KG1 (cell line): ENCODE data around the gene TAGLN2.

ENCODE experiments used
- DNase-seq: peaks from one replicate; lab custom pipeline; 2025; lab: John Stamatoyannopoulos, UW

Gene TAGLN2

DNA sequence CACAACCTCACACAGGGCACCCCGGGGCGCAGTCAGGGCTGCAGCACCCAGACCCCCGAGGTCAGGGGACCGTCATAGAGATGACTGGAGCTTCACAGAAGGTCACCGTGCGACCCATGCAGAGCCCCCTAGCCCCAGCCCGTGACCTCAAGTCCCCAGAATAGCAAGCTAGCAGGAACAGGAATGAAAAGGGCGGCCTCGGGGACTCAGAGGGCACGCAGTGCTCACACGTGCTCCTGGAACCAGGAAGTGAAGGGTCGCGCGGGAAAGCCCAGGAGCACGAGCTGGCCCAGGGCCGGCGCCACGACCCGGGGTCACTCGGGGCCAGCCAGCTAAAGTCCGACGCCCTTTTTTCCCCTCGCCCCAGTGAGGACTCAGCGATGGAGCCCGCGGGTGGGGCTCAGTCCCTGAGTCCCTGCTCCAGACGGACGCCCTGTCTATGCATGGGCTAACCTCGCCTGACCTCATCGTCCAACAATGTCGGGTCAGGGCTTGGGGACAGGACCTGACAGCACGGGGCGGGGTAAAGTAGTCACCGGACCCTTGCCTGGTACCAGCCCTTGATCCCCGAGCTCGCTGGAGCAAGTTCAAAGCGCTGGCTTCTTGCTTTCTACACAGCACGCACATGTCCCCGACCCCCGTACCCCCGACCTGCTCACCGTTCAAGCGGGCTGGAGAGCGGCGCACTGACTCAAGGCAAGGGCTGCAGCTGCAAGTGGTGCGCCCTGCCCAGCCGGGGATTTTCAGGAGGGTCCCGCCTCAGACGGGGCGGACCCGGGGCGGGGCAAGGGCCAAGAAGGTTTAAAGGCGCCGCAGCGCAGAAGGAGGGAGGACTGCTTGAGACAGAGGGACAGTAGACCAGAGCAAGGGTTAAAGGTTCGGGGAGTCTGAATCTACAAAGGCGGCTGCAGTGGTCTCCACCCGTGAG, at the start of gene TAGLN2:
Gene TAGLN2, minus strand, starts transcription at position 717 of the 928 bp plus-strand sequence. CDS start 4,998 bp downstream, outside the sequence.
- DNase-seq = peak; percentile 69

DNA sequence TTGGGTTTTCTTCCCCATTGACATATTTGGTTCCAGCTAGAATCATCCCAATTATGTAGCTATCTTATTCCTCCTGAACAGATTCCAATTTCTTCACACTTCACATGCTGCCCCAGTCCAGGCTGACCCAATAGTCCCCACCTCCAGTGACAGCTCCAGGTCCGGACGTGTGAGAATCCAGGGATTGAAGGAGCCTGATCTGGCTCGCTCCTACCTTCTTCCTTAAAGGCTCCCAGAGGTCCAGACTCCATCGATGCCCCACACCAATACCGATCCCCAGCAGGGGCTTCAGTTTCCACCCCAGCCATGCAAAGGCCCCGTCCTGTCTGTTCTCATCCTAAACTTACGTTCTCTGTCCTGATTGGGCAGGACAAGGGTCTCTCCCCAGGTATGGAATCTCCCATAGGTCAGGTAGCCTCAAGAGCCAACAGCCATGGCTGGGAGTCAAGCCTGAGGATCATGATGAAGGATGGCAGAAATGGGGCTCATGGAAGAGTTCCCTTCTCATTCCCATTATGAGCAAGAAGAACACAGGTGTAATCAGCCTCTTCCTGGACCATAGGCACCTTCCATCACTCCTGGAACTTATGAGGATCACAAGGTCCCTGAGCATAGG, 49.2 kb upstream of the TAGLN2 start:
- DNase-seq = no peak

DNA sequence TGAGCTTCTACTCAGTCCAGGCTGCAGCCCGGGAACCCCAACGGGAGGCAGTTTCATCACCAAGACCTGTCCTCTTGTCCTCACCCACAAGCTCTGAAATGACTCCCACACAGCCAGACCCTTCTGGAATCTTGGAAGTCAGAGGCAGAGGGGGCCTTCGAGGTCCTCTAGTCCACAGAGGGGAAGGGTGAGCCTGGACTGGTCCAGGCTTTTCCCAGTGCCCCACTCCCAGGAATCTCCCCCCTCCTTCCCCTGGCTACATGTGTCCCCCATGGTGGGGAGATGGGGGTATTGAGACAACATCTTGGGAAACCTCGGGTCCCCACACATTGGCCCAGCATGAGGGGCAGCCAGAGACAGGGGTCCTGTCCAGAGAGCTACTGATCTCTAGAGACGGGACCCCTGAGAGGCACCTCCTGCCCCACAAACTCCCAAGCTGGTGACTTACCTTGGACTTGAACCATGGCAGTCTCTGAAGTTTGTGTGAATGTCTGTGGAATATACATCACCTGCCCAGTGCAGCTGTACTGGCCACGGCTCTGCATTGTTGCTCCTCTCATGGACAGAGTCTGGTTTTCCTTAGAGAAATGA, 48.1 kb upstream of the TAGLN2 start:
- no peak for DNase-seq

DNA sequence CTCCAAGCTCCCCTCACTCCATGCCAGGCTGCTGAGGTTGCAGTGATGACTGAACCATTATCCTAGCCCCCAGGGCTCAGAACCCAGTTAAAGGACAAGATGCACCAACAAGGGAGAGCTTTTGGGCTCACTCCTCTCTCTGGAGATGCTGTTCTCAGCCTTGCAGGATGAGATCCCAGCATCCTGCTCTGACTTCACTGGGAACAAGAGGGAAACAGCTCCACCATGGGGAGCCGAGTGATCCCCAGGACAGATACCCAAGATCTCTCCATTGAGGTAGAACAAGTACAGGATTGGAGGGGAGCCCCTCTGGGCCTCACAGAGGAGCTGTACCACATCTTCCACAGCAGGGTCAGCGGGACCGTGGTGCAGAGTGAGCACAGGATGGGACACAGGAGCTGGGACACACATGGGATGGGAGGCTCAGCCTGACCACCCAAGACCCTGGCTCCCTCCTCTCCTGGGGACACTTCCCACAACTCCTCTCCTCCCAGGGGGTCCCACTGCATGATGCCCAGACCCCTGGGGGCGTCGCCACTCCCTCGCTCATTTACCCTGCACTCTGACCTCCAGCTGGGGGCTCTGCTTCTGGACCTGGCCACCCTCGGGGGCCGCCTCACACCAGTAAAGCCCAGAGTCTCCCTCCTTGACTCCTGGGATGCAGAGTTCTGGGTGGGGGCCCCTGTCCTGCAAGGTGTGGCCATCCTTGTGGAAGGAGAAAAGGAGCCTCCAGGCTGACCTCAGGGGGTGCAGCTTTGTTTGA, 47.3 kb upstream of the TAGLN2 start:
- no peak for DNase-seq

DNA sequence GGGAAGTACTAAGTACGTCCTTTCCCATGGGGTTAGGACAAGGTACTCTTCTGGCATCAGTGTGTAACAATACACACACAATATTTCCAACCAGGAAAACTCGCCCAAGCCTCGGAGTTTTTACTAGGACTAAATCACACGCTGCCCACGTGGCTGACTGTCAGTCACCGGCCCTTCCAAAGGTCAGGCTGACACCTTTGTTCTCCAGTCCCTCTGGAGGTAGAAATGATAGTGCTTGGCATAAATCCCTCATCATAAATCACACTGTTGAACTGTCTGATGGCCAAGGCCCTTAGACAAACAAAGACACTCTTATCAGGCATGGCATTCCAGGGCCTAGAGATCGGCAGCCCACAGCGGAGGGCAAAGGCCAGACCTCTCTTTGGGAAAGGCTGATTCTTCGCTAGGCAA, 45.6 kb upstream of the TAGLN2 start:
- DNase-seq = no peak

DNA sequence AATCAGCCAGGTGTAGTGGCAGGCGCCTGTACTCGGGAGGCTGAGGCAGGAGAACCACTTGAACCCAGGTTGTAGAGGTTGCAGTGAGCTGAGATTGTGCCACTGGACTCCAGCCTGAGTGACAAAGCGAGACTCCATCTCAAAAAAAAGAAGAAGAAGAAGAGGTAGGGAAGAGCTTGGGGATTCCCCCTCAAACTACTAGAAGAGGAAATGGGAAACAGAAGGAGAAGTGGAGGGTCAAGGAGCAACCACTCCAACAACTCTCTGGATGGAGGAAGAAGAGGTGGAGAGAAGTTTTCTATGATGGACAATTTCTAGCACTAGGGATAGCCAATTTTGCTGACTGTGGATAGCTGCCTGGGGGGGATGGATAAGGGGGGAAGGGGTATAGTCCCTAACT, 43.6 kb upstream of the TAGLN2 start:
- no peak for DNase-seq

DNA sequence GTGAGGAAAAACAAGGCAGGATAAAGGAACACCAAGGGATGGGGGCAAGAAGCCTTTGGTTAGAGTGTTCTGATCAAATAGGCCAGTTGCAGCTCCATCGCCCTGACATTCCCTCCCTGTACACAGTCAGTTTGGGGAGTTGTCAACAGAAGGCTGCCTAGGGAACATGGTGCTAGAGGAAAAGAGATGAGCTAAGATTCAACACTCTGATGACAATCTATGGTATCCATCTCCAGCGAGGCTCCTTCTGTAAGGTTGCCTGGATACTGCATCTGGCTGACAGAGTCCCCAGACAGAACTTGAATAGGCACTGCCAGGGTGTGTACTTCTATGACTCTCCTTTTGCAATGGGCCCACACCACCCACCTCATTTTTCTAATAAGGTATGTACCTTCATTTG, 40.0 kb upstream of the TAGLN2 start:
- DNase-seq = no peak

DNA sequence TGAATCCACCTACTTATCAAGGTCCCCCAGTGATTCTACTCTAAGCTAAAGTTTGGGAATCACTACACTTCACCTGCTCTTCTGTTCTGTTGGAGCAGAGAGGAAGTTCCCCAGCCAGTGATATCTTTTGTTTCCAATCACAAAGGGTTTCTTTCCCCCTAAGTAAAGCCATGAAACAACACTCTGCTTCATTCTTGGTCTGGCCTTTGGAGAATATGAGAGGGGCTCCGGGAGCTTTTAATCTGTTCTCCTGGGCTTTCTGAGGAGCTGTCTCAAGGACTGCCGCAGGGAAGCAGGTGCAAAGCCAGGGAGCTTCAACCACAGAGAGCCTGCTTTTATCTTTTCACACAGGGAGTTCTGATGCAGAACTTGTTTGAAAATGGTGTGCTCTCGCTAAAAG, 38.8 kb upstream of the TAGLN2 start:
- DNase-seq = no peak

DNA sequence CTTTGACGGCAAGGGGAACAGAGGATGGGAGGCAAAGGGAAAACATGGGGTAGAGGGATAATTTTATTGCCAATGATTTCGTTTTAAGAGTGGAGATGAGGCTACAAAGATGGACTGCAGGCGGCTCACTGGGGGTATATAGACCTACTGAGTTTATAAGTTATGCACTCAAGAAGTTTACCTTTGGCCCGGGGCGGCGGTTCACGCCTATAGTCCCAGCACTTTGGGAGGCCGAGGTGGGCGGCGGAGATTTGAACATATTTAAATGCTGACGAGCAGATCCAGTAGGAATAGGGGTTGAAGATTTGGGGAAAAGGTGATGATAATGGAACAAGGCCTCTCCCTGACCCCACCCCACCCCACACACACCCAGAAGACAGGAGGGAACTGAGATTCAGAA, 36.9 kb upstream of the TAGLN2 start:
- DNase-seq = no peak

DNA sequence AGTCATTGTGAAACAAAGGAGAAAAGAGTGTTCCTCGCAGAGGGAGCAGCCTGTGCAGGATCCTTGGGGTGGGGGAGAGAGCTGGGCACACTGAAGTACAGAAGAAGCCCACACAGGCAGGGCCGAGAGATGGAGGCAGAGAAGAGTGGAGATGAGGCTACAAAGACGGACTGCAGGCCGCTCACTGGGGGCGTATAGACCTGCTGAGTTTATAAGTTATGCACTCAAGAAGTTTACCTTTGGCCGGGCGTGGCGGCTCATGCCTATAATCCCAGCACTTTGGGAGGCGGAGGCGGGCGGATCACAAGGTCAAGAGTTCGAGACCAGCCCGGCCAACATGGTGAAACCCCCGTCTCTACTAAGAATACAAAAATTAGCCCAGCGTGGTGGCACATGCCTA, 36.3 kb upstream of the TAGLN2 start:
- DNase-seq = no peak

DNA sequence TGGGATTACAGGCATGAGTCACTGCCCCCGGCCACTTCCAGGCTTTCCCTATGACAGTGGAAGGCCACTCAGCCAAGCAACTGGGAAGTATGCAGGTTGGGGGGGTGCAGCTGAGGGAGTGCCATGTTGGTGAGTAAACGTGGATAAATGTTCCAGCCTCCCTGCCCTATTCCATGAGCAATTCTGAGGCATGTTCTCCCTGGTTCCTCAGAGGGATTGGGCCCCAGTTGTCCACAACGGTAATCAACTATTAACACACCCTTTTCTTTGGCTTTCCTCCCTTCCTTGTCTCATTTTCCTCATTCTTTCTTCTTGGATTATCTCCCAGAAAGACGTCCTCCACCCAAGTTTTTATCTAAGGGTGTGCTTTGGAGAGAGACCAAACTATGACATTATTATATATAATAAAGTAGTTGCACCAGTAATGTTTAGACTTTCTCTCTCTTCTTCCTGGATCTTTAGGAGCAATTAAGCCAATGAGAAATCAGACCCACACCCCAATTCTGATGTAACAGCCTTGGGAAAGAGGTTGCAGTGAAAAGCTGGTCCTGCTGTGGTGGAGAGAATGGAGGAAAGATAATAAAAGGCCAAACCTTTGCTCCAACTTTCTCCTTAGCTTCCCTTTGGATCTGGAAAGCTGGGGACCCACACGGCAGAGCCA, 35.5 kb upstream of the TAGLN2 start:
- no peak for DNase-seq

DNA sequence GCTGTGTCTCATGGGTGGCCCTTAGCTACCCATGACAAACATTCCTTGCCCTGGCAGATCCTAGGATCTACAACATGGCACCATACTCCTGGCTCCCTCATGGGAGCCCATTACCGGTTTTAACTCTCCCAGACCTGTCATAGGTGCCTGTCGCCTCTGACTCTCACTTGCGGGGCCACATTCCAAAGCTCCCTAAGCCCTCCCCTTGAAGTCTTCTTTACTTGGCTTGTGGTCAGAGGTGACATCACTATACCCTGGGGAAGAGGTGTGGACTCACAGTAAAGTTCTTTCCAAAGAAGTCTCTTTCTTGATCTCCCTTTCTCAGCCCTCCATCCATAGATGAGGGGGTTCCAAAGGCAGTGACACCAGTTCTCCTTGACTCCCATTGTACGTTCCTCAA, 34.1 kb upstream of the TAGLN2 start:
- DNase-seq = no peak

DNA sequence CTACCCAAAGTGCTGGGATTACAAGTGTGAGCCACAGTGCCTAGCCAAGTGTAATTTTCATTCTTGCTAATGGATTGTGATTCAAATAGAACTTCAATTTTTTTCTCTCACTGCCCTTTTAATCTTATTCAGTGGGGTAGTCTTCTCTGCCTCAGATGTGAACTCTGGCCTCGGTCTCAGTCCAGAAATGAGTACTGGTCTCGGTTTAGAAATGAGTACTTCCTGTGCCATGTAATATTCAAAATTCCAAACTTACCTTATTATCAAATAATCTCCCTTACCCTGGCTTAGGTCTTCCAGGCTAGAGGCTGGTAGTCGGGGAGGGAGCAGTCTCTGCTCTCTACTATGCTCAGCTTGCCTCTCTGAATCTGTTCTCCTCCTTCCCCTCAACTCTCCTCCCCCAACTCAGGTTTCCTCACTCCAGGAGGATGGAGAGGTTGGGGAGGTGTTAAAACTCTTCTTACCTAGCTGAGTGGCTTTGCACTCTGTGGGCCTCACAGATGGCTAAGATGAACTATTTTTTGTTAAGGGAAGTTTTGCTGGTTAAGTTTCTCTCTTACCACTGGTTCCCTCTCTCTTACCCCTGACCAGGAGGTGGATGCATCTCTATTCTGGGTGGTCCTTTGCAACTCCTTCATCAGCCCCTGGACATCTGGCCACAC, 33.5 kb upstream of the TAGLN2 start:
- no peak for DNase-seq

DNA sequence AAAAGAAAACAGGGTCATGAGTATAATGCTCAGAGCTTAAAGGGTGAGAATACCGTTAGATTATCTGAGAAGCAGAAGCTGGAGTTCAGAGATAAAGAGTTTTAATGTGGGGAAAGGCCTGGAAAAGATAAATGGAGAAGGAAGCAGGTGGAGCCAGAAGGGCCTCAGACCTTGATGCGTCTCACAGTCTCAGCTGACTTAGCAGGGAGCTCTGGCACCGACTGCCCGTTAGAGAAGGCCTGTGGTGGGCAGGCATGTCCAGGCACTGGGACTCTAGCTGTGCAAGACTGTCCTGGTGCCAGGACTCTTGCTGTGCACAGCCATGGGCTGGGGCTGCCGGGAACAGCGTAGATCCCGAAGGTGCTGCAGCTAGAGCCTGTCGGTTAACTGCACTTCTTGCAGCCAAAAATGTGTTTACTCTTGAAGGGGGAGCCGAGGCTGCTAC, 32.5 kb upstream of the TAGLN2 start:
- DNase-seq = no peak

DNA sequence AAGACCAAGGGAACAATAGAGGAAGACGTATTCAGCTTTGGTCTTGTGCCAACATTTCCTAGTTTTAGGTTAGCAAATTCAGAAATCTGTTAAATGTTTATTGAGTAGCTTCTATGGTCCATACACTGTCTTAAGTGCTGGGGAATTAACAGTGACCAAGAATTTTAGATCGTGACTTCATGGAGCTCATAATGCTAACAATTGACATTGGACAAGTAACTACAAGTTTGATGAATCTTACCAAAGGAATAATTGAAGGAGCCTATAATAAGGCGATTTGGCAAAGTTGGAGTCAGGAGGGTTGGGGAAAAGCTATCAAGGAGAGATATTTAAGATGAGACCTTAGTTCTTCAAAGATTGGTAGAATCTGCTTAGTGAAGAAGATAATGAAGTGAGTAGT, 30.1 kb upstream of the TAGLN2 start:
- DNase-seq = no peak

DNA sequence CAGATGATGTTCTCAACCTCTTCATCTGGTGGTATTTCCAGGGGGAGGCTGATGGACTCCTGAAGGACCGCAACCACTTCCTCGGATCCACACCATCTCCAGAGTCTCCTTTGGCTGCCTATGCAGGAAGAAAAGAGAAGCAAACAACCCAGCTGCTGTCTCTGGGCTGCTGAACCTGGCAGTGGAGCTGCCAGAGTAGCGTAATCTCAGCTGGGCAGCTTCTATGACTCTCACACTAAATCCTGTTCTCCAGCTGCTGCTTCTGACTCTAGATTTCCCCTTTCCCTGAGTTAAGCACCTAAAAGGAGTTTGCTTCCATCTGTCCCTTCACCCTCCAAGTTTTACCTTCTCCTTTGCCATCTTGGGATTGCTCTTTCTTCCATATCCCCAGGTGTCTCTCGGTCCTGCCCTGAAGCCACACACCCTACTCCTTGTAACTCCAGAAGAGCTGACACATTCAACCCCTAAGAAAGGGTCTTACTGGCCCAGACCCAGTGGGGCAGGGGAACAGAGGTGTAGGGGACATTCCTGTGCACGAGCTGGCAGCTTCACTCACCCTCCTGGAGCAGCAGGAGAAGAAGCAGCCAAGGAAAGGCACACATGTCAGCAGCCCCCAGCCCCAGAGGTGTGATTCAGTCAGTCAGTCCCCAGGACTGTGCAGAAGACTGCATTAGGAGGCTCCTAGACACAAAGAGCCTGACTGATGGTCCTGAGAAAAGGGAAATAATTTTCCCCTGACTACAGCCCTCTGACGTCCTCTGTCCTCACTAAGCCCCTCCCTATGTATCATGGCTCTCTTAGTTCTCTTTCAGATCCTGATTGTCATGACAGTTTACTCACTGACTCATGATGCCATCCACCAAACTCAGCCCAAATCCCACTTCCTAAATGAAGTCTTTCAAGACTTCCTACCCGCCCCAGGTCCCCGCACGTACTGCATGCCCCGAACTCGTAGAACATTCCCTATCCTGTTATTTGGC, 28.5 kb upstream of the TAGLN2 start, which contains the start of gene SLAMF9:
Gene SLAMF9, minus strand, starts transcription at position 702 of the 980 bp plus-strand sequence. Its CDS starts 100 bp downstream, at position 602.
- DNase-seq = no peak

DNA sequence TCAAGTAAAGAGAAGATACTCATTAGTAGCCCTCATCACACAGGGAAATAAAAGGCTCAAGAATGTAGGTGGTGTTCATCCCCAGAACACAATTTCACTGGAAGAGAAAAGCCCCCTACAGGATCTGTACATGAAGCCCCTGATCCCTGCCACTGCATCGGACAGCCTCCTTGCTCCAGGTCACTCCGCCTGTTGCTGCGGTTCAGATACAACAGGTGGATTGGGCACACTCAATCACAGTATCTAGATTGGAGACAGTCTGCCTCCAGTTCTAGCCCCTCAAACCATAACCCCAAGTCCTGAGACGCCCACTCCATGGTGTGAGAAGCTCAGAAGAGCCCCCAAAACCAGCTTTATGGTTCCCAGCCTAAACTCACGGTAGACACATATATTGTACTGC, 27.6 kb upstream of the TAGLN2 start:
- DNase-seq = no peak

DNA sequence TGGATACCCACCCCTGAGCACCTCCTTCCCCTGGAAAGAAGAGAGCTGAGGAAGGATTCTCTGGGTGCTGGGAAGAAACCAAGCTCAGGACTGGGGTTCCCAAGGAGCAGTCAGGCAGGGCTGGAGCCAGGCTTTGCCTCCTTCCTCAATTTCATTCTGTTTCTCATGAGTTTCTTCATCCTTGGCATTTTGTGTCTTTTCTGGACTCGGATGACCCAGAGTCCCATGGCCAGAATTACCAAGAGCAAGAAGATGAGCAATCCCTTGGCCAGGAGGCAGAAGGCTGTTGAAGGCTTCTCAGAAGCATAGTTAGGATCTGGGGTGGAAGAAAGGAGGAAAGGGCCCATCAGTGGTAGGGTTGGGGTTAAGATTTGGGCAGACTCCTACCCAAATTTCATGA, 26.2 kb upstream of the TAGLN2 start:
- DNase-seq = no peak

DNA sequence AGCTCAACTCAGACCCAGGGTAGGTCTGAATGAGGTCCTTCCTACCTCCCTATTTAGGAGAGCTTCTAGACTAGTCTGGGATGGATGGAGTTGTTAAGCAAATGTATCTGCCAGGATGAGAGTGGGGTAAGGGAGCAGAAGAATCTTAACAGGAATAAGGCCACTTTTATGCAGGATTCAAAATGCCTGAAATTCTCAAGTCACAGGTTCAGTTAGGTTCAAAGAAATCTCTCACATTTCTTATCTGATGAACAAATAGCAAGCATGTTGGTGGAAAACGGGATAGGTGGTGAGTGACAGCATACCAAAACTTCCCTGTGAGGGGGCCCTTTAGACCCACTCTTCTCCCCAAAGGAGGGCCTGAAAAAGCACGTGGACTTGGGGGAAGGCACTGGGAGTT, 25.7 kb upstream of the TAGLN2 start:
- no peak for DNase-seq

DNA sequence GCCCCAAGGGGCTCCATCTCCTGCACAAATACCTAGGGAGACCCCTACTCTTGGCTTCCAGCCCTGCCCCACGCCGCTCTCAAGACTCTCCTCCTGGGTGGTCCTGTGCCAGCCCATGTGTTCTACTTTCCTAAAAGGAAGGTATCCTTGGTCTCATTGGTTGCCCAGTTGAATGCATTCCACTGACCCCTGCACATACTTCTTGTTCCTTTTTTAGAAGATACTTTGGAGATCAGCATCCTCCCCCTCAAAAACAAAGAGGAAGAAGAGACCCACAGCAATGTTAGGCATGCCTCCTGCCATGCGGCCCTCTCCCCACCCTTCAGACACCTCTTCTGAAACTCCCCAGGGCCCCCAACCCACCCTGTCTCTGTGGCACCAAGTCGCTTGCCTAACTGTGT, 24.7 kb upstream of the TAGLN2 start:
- DNase-seq = no peak
